OCI-LY1 (cell line): ENCODE results near the gene RNFT2.

Experiments
- H2AFZ ChIP-seq: fragments of 200-600 bp; sonication (generic), shearing (Covaris generic); 2 replicates; pipeline ENCODE4 v1.6.0; 2014; ENCODE audit warnings: antibody characterized with exemption, mild to moderate bottlenecking, low read length
- H3F3A ChIP-seq: fragments of 200-600 bp; sonication (generic), shearing (Covaris generic); 2 replicates; pipeline ENCODE4 v1.6.0; 2014; ENCODE audit warnings: mild to moderate bottlenecking, antibody characterized with exemption, low read length, moderate library complexity; ENCODE audit not compliant: insufficient read depth
- H3K27ac ChIP-seq: fragments of 200-600 bp; sonication (generic); 2 replicates; pipeline ENCODE4 v1.5.1; 2014; ENCODE audit warnings: low read length, mixed run types, mild to moderate bottlenecking, low read depth; ENCODE audit not compliant: poor library complexity, severe bottlenecking
- H3K27me3 ChIP-seq: fragments of 200-600 bp; sonication (generic); 2 replicates; pipeline ENCODE4 v1.6.0; 2014; ENCODE audit warnings: antibody characterized with exemption, mild to moderate bottlenecking, low read length, moderate library complexity; ENCODE audit not compliant: insufficient read depth
- H3K36me3 ChIP-seq: fragments of 200-600 bp; sonication (generic); 2 replicates; pipeline ENCODE4 v1.6.1; 2014; ENCODE audit warnings: mild to moderate bottlenecking, antibody characterized with exemption, low read length, moderate library complexity, mixed read lengths; ENCODE audit not compliant: insufficient read depth
- H3K4me1 ChIP-seq: fragments of 200-600 bp; sonication (generic); 2 replicates; pipeline ENCODE4 v1.5.1; 2014; ENCODE audit warnings: mild to moderate bottlenecking, low read length, moderate library complexity; ENCODE audit not compliant: insufficient read depth, severe bottlenecking
- H3K4me2 ChIP-seq: fragments of 200-600 bp; sonication (generic), shearing (Covaris generic); 2 replicates; pipeline ENCODE4 v1.6.1; 2014; ENCODE audit warnings: low read length
- H3K4me3 ChIP-seq: fragments of 200-600 bp; sonication (generic); 2 replicates; pipeline ENCODE4 v1.5.1; 2014; ENCODE audit warnings: low read length, low read depth, mild to moderate bottlenecking, mixed read lengths; ENCODE audit not compliant: poor library complexity, severe bottlenecking
- H3K79me2 ChIP-seq: fragments of 200-600 bp; shearing (Covaris generic); 2 replicates; pipeline ENCODE4 v1.6.1; 2016; ENCODE audit warnings: mixed run types, low read length, mixed read lengths; ENCODE audit not compliant: insufficient read depth
- H3K9ac ChIP-seq: fragments of 200-600 bp; sonication (generic), shearing (Covaris generic); 2 replicates; pipeline ENCODE4 v1.6.1; 2014; ENCODE audit warnings: mild to moderate bottlenecking, low read length, mixed read lengths
- H3K9me2 ChIP-seq: fragments of 200-600 bp; sonication (generic), shearing (Covaris generic); 2 replicates; pipeline ENCODE4 v1.6.1; 2014; ENCODE audit warnings: low read depth, mild to moderate bottlenecking, low read length, mixed read lengths
- H3K9me3 ChIP-seq: fragments of 200-600 bp; shearing (Covaris generic); 2 replicates; pipeline ENCODE4 v1.6.1; 2014; ENCODE audit warnings: low read length, mixed read lengths
- H4K20me1 ChIP-seq: fragments of 200-600 bp; sonication (generic), shearing (Covaris generic); 2 replicates; pipeline ENCODE4 v1.6.0; 2016; ENCODE audit warnings: mild to moderate bottlenecking, low read length; ENCODE audit not compliant: insufficient read depth
- CTCF ChIP-seq: fragments of 200-600 bp; sonication (generic), shearing (Covaris generic); IDR thresholded peaks from 2 replicates; pipeline ENCODE4 v1.5.1; 2017; ENCODE audit warnings: mild to moderate bottlenecking, antibody characterized with exemption, low read length, moderate library complexity, mixed read lengths
- EZH2 ChIP-seq: fragments of 200-600 bp; sonication (generic), shearing (Covaris generic); IDR thresholded peaks from 2 replicates; pipeline ENCODE4 v1.8.0; 2017; ENCODE audit warnings: borderline replicate concordance, mixed run types, mild to moderate bottlenecking, antibody characterized with exemption, low read length, moderate library complexity, mixed read lengths

Gene RNFT2

DNA sequence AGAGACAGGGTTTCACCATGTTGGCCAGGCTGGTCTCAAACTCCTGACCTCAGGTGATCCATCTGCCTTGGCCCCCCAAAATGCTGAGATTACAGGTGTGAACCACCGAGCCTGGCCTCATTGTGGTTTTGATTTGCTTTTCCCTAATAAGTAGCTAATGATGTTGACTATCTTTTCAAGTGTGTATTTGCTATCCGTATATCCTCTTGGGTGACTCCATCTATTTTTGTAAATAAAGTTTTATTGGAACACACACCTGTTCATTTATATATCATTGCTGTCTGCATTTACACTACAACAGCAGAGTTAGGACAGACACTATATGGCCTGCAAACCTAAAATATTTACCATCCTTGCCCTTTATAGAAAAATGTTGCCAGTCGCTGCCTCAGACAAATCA lies 156.8 kb downstream of the RNFT2 start:
- H3K4me1 ChIP-seq: peaks cover 7% of the 10 kb centered on the region
- H3K36me3 ChIP-seq: no peaks in the 10 kb centered on the region
- H3K27ac ChIP-seq: no peak overlapping the region
- H3K4me3 ChIP-seq: no peak overlapping the region
- no peaks in the 10 kb centered on the region for H3K9me2 ChIP-seq
- no peaks in the 10 kb centered on the region for H3F3A ChIP-seq
- H3K9me3 ChIP-seq: 0 out of 2 replicates have a peak, but pooled peaks cover 3% of the 10 kb centered on the region
- H3K27me3 ChIP-seq: no peaks in the 10 kb centered on the region
- H4K20me1 ChIP-seq: no peaks in the 10 kb centered on the region
- no peaks in the 10 kb centered on the region for H3K79me2 ChIP-seq
- H2AFZ ChIP-seq: no peak overlapping the region
- no peak overlapping the region for H3K9ac ChIP-seq
- no peak overlapping the region for H3K4me2 ChIP-seq
- no peak for TF ChIP-seq EZH2
- TF ChIP-seq CTCF: no peak

DNA sequence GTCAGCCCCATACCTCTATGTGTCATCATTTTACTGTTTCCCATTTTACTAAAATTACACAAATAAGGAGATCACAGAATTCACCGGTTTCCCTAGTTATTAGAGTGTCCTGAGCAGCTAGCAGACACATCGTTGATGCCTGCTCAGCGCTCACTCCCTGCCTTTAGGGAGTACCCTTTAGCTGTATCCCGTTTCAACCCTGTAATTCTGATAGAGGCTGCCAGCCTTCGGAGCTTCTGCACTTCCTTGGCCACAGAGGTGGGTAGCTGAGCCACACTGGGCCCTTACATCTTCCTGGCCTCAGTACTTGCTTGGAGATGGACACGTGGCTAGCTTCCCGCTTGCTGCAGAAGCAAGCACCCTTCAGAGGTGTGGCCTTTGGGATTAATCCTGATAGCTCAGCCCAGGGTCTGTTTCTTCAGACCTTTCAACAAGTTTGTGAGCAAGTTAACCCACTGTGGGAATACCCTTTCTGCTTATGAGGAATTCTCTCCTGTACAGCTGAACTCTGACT lies 158.4 kb downstream of the RNFT2 start:
- Histone ChIP-seq H3K9me2 (no peaks in the 10 kb centered on the region), H3K4me1 (peaks cover 7% of the 10 kb centered on the region), H3K27me3 (no peaks in the 10 kb centered on the region), H3K27ac (no peak overlapping the region), H3K36me3 (no peaks in the 10 kb centered on the region), H2AFZ (no peak overlapping the region), H3F3A (no peaks in the 10 kb centered on the region), H3K9me3 (no peaks in the 10 kb centered on the region), H3K4me3 (no peak overlapping the region), H3K9ac (no peak overlapping the region), H4K20me1 (no peaks in the 10 kb centered on the region), H3K4me2 (no peak overlapping the region), H3K79me2 (no peaks in the 10 kb centered on the region)
- TF ChIP-seq EZH2 (no peak), CTCF (no peak)

DNA sequence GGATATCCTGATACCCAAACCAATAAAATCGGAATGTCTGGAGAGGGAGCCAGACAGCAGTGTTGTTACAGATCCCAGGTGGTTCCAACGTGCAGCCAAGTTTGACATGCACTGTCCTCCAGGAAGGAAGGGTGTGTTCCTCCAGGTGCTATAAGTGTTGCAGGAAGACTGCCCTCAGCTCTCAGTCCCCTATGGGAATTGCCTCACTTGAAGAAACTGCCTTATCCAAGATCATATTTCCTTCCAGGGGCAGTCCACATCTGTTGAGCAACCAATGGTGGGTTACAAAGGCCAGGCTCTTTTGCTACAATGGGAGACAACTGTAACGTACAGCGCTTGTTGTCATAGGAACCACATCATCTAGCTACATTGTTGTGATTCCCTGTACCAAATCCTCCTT lies 159.4 kb downstream of the RNFT2 start:
- no peak overlapping the region for H2AFZ ChIP-seq
- TF ChIP-seq EZH2 (no peak), CTCF (no peak)
- no peaks in the 10 kb centered on the region for H3K79me2 ChIP-seq
- H3K9me2 ChIP-seq: no peaks in the 10 kb centered on the region
- no peaks in the 10 kb centered on the region for H3F3A ChIP-seq
- H3K36me3 ChIP-seq: no peaks in the 10 kb centered on the region
- H3K27ac ChIP-seq: no peak overlapping the region
- no peak overlapping the region for H3K4me2 ChIP-seq
- H3K9ac ChIP-seq: no peak overlapping the region
- H3K27me3 ChIP-seq: no peaks in the 10 kb centered on the region
- peaks cover 7% of the 10 kb centered on the region for H3K4me1 ChIP-seq
- H3K9me3 ChIP-seq: no peaks in the 10 kb centered on the region
- no peak overlapping the region for H3K4me3 ChIP-seq
- no peaks in the 10 kb centered on the region for H4K20me1 ChIP-seq
